Measurements from ENCODE around the gene ZNF783.

ZNF783 gene

DNA sequence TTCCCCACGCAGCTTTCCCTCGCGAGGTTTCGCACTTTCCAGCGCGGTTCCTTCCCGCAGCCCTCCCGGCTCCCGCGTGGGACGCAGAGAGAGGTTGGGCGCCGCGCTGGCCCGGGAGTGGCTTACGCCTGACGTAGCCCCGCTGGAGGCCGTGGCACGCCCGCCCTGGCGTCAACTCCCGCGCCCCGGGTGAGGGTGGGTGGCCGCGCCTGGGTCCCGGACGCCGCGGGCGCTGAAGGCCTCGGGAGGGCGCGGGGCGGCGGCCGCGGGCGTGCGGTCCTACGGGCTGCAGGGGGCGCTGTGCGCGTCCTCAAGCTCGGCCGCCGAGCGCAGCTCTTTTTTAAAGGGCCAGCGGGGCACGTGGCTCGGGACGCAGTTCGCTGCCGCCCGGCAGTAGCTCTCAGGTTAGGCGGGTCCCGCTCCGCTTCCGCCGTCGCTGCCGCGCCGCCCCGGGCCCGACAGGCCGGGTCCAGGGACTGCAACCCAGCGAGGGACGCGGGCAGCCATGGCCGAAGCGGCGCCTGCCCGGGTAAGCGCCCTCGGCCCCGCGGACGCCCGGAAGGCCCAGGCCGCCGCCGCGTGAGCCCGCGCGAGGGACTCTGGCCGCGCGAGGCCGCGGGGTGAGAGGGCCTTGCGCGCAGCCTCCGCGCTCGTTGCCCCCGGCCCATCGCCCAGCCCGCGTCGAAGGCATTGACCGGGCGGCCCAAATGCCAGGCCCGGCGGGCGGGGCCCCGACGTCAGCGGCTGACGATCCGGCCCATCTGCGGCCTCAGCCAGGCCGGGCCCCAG is at the start of gene ZNF783:
Gene ZNF783, plus strand, starts transcription at position 368 of the 789 bp plus-strand sequence. Its CDS starts 138 bp downstream, at position 506.
- Histone ChIP-seq H3K4me2 (peak within 1 kb of the TSS; percentile 94), H3K27me3 (no peaks in the 10 kb centered on the region), H3K9ac (peak within 1 kb of the TSS; percentile 80), H3K4me3 (peak within 1 kb of the TSS; percentile 70), H3K9me3 (no peaks in the 10 kb centered on the region), H3K36me3 (peaks cover 20% of the 10 kb centered on the region), H3K4me1 (peaks cover 24% of the 10 kb centered on the region), H4K20me1 (peaks cover 8% of the 10 kb centered on the region; the same call in 1 of the 2 replicates), H3K27ac (peak within 1 kb of the TSS; percentile 89)
- TF ChIP-seq Cebpa-rat (IDR thresholded peaks at IDR 0.05), result no peak

DNA sequence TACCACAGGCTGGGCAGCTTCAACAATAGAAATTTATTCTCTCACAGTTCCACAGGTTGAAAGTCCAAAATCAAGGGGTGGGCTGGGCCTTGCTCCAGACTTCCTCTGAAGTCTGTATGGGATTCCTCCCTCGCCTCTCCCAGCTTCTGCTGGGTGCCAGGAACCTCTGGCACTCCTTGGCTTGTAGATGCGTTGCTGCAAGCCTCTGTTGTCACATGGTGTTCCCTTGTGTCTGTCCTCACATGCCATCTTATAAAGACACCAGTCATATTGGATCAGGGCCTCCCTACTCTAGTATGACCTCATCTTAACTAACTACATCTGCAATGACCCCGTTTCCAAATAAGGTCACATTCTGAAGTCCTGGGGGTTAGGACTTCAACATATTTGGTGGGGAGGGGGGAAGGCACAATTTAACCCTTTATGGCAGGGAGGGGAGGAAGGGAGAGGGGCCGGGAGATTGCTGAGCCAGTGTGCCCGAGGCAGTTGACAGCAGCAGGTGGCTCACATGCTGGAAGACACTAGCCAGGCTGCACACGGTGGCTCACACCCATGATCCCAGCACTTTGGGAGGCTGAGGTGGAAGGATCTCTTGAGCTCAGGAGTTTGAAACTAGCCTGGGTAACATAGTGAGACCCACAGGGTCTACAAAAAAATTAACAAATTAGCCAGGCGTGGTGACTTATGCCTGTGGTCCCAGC is 47.8 kb upstream of the ZNF783 start:
- Histone ChIP-seq H3K9me3 (no peaks in the 10 kb centered on the region), H3K9ac (no peak overlapping the region), H3K27me3 (no peaks in the 10 kb centered on the region), H3K4me3 (no peak overlapping the region), H3K36me3 (peaks cover 100% of the 10 kb centered on the region), H4K20me1 (peaks cover 48% of the 10 kb centered on the region), H3K4me2 (no peak overlapping the region), H3K4me1 (no peaks in the 10 kb centered on the region), H3K27ac (no peak overlapping the region)
- TF ChIP-seq Cebpa-rat (IDR thresholded peaks at IDR 0.05), result no peak

- H3K4me1 ChIP-seq, result no peaks in the 10 kb centered on the region
- H4K20me1 ChIP-seq, result peaks cover 45% of the 10 kb centered on the region
- no peak overlapping the region for H3K9ac ChIP-seq
- H3K36me3 ChIP-seq, result peaks cover 99% of the 10 kb centered on the region
- no peak overlapping the region for H3K4me2 ChIP-seq
- H3K27me3 ChIP-seq, result no peaks in the 10 kb centered on the region
- H3K27ac ChIP-seq, result no peak overlapping the region
- H3K9me3 ChIP-seq, result no peaks in the 10 kb centered on the region
- H3K4me3 ChIP-seq, result no peak overlapping the region
- no peak for TF ChIP-seq Cebpa-rat (IDR thresholded peaks at IDR 0.05)
These were observed 45.6 kb upstream of the ZNF783 start for GRCh38 chr7:149216402-149216801.

GRCh38 chr7:149217570-149217969 is 44.4 kb upstream of the ZNF783 start:
- H3K4me3 ChIP-seq, result no peak overlapping the region
- no peak overlapping the region for H3K27ac ChIP-seq
- H3K27me3 ChIP-seq, result no peaks in the 10 kb centered on the region
- H3K4me1 ChIP-seq, result no peaks in the 10 kb centered on the region
- H3K9ac ChIP-seq, result no peak overlapping the region
- H3K36me3 ChIP-seq, result peaks cover 98% of the 10 kb centered on the region
- H3K9me3 ChIP-seq, result no peaks in the 10 kb centered on the region
- H3K4me2 ChIP-seq, result no peak overlapping the region
- H4K20me1 ChIP-seq, result peaks cover 49% of the 10 kb centered on the region
- no peak for TF ChIP-seq Cebpa-rat (IDR thresholded peaks at IDR 0.05)

GRCh38 chr7:149218469-149219420 is 43.3 kb upstream of the ZNF783 start:
- H3K9ac ChIP-seq, result no peak overlapping the region
- peaks cover 98% of the 10 kb centered on the region for H3K36me3 ChIP-seq
- no peaks in the 10 kb centered on the region for H3K27me3 ChIP-seq
- no peak overlapping the region for H3K4me2 ChIP-seq
- H3K4me1 ChIP-seq, result no peaks in the 10 kb centered on the region
- TF ChIP-seq Cebpa-rat (IDR thresholded peaks at IDR 0.05), result no peak
- no peaks in the 10 kb centered on the region for H3K9me3 ChIP-seq
- H3K27ac ChIP-seq, result no peak overlapping the region
- peaks cover 49% of the 10 kb centered on the region for H4K20me1 ChIP-seq
- H3K4me3 ChIP-seq, result no peak overlapping the region

- H3K27ac ChIP-seq, result no peak overlapping the region
- H4K20me1 ChIP-seq, result peaks cover 58% of the 10 kb centered on the region
- no peak overlapping the region for H3K4me3 ChIP-seq
- H3K4me1 ChIP-seq, result no peaks in the 10 kb centered on the region
- no peak for TF ChIP-seq Cebpa-rat (IDR thresholded peaks at IDR 0.05)
- H3K36me3 ChIP-seq, result peaks cover 96% of the 10 kb centered on the region
- H3K27me3 ChIP-seq, result no peaks in the 10 kb centered on the region
- no peak overlapping the region for H3K4me2 ChIP-seq
- H3K9me3 ChIP-seq, result no peaks in the 10 kb centered on the region
- no peak overlapping the region for H3K9ac ChIP-seq
These were observed 41.5 kb upstream of the ZNF783 start for GRCh38 chr7:149220534-149220933.

DNA sequence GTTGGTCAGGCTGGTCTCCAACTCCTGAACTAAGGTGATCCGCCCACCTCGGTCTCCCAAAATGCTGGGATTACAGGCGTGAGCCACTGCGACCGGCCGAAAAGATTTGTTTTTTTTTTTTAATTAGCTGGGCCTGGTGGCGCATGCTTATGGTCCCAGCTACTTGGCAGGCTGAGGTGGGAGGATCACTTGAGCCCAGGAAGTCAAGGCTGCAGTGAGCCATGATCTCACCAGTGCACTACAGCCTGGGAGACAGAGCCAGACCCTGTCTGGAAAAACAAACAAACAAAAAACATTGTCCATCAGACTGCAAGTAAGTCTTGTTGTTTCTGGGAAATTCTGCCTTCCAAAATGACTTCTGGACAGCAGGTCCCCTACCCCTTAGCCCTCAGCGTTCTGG is 38.8 kb upstream of the ZNF783 start:
- Histone ChIP-seq H3K4me2 (no peak overlapping the region), H3K9ac (no peak overlapping the region), H3K27me3 (no peaks in the 10 kb centered on the region), H3K9me3 (no peaks in the 10 kb centered on the region), H3K4me3 (no peak overlapping the region), H3K4me1 (no peaks in the 10 kb centered on the region), H3K36me3 (peaks cover 90% of the 10 kb centered on the region), H4K20me1 (peaks cover 40% of the 10 kb centered on the region), H3K27ac (no peak overlapping the region)
- TF ChIP-seq Cebpa-rat (IDR thresholded peaks at IDR 0.05), result no peak

DNA sequence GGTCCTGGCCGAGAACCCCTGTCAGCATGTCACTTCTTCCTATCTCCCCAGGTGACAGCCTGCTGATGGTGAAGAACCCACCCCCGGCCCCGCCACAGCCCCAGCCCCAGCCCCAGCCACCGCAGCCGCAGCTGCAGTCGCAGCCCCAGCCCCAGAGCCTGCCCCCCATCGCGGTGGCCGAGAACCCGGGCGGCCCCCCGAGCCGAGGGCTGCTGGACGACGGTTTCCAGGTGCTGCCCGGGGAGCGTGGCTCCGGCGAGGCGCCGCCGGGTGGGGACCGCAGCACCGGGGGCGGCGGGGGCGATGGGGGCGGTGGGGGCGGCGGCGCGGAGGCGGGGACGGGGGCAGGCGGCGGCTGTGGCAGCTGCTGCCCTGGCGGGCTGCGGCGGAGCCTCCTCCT is 38.2 kb upstream of the ZNF783 start:
- H3K9me3 ChIP-seq, result no peaks in the 10 kb centered on the region
- no peak overlapping the region for H3K4me3 ChIP-seq
- no peaks in the 10 kb centered on the region for H3K27me3 ChIP-seq
- H3K4me1 ChIP-seq, result peaks cover 1% of the 10 kb centered on the region; the same call in 1 of the 2 replicates
- peaks cover 34% of the 10 kb centered on the region for H4K20me1 ChIP-seq
- TF ChIP-seq Cebpa-rat (IDR thresholded peaks at IDR 0.05), result no peak
- H3K27ac ChIP-seq, result no peak overlapping the region
- peaks cover 84% of the 10 kb centered on the region for H3K36me3 ChIP-seq
- no peak overlapping the region for H3K4me2 ChIP-seq
- H3K9ac ChIP-seq, result no peak overlapping the region

DNA sequence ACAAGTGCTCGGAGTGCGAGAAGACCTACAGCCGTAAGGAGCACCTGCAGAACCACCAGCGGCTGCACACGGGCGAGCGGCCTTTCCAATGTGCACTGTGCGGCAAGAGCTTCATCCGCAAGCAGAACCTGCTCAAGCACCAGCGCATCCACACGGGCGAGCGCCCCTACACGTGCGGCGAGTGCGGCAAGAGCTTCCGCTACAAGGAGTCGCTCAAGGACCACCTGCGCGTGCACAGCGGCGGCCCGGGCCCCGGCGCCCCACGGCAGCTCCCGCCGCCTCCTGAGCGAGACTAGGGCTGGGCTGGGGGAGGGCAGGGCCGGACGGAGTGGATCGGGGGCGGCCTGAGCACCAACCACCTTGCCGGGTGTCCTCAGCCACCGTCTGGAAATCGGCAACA is 37.6 kb upstream of the ZNF783 start:
- H3K4me1 ChIP-seq, result peaks cover 7% of the 10 kb centered on the region
- no peak overlapping the region for H3K4me2 ChIP-seq
- no peaks in the 10 kb centered on the region for H3K27me3 ChIP-seq
- H3K27ac ChIP-seq, result no peak overlapping the region
- H3K36me3 ChIP-seq, result peaks cover 78% of the 10 kb centered on the region
- H3K9me3 ChIP-seq, result no peaks in the 10 kb centered on the region
- H3K9ac ChIP-seq, result no peak overlapping the region
- H4K20me1 ChIP-seq, result peaks cover 28% of the 10 kb centered on the region
- H3K4me3 ChIP-seq, result no peak overlapping the region
- no peak for TF ChIP-seq Cebpa-rat (IDR thresholded peaks at IDR 0.05)
